H54 (cell line): Measurements from ENCODE around the gene RNF217.
"Not testable (repeated sequence)": the region's sequence is repeated elsewhere in the genome, so short reads cannot be mapped to it uniquely, and the experiment has no call there.

Experiments
- DNase-seq: peaks from one replicate; pipeline ENCODE4 v3.0.0; 2011; ENCODE audit warnings: low spot score, mixed read lengths; ENCODE audit not compliant: insufficient read length
- FAIRE-seq: peaks from 3 replicates; lab custom pipeline; 2011; peaks lifted over from hg19 to GRCh38; lab: Jason Lieb, UNC
- POLR2A ChIP-seq: IDR thresholded peaks from 2 replicates; pipeline ENCODE4 v1.6.1; 2011; ENCODE audit warnings: low read depth, mild to moderate bottlenecking, low read length

RNF217 gene

GRCh38 chr6:125054331-125054730, 92.1 kb downstream of the RNF217 start:
- no peak for TF ChIP-seq POLR2A
- DNase-seq: no peak
- no peak for FAIRE-seq

DNA sequence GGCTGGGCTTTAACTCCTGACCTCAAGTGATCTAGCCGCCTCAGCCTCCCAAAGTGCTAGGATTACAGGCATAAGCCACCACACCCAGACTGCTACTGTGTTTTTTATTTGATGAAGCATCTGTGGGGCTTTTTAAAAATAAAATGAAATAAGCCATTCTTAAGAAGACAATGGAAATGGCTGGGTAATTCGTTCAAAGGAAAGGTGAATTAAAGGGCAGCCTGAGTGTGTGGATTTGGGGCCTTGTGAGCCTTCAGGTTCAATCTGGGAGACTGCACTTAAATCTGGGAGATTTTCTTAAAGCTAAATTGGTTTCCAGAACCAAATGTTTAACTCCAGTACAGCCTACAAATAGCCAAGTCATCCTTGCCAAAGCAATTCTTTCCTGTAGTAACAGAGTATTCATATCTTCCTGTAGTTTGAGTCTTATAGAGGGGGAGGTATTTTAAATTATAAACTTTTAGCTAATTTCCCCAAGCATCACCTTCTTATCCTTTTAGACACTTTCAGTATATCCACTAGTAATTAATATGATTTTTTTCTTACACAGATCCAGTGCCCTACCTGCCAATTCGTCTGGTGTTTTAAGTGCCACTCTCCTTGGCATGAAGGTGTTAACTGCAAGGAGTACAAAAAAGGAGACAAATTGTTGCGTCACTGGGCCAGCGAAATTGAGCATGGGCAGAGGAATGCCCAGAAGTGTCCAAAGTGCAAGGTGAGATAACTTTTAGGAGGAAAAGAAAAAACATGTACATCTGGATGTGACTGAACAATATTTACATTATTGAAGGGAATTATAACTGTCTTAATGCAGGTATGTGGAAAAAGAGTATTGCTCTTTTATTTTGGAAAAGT, 95.4 kb downstream of the RNF217 start:
- FAIRE-seq (no peak), DNase-seq (no peak)
- TF ChIP-seq POLR2A: no peak

- DNase-seq (no peak), FAIRE-seq (no peak)
- no peak for TF ChIP-seq POLR2A
These were observed 96.3 kb downstream of the RNF217 start for GRCh38 chr6:125058546-125058945.

DNA sequence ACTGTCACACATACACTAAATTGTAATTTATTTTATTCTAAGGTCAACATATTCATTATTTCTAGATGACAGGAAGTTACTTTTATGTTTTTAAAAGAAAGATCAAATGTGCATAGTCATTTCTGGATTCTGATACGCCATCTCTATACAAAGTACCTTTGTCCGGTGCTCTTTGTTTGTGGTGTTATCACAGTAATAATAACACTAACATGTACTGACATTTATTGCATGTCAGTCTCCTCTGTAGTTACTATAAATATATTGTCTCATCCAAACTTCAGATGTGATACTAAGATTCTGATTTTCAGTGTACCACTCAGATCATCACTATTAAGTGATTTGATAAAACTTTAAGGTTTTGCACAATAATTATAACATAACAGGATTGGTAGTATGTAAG, 101.1 kb downstream of the RNF217 start:
- FAIRE-seq (no peak), DNase-seq (no peak)
- TF ChIP-seq POLR2A: no peak

- TF ChIP-seq POLR2A: no peak
- DNase-seq (no peak), FAIRE-seq (no peak)
These were observed 103.9 kb downstream of the RNF217 start for GRCh38 chr6:125066140-125066539.

GRCh38 chr6:125066964-125067363, 104.7 kb downstream of the RNF217 start:
- FAIRE-seq: no peak
- TF ChIP-seq POLR2A: no peak
- DNase-seq: no peak

DNA sequence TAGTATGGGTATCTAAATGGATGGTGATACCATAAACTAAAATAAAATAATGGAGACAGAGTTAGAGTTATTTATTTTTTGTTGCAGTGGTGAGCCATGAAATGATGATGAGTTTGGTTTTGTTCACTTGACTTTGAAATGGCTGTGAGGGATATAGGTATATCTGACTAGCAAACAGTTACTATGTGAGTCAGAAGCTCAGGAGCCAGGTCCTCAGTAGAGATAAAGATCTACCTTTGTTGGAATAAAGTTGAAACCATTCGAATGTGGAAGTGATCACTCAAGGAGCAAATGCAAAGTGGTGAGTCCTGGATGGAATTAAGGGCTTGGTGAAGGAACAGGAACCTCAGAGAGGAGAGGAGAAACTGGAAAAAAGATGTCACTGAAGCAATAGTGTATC, 105.3 kb downstream of the RNF217 start:
- DNase-seq: no peak
- no peak for TF ChIP-seq POLR2A
- FAIRE-seq: no peak

GRCh38 chr6:125073071-125073470, 110.8 kb downstream of the RNF217 start:
- FAIRE-seq: no peak
- TF ChIP-seq POLR2A: no peak
- no peak for DNase-seq

DNA sequence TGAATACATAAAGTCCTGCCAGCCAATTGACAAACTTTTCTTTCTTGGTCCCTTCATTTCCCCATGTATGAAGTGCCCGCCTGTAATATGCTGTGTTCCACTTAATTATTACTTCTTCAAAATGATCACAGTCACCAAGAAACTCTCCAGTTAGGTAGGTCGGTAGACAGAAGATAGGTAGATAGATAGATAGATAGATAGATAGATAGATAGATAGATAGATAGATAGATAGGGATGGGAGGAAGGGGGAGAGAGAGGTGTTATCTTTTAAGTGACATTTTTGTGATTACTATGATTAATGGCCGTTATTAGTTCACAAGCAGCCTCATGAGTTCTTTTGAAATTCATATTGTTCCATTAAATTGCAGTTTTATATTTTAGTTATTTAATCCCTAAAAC, 111.9 kb downstream of the RNF217 start:
- no peak for FAIRE-seq
- no peak for DNase-seq

GRCh38 chr6:125075073-125075472, 112.8 kb downstream of the RNF217 start:
- FAIRE-seq, DNase-seq: not testable (repeated sequence)

More for the DNA sequence above, 111.9 kb downstream of the RNF217 start:
- TF ChIP-seq POLR2A: no peak

- TF ChIP-seq POLR2A: no peak
- DNase-seq (no peak), FAIRE-seq (no peak)
These were observed 113.7 kb downstream of the RNF217 start for GRCh38 chr6:125075741-125076481.

DNA sequence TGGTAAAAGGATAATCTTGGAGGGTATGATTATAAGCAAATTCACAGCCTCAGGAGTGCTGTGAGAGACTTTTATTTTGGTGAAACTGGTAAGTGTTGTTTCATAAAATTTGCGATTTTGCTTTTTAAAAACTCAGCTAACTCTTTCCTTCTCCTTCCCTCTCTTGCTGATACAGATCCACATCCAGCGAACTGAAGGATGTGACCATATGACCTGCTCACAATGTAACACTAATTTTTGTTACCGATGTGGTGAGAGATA, 114.2 kb downstream of the RNF217 start:
- FAIRE-seq: no peak
- no peak for TF ChIP-seq POLR2A
- DNase-seq: no peak

DNA sequence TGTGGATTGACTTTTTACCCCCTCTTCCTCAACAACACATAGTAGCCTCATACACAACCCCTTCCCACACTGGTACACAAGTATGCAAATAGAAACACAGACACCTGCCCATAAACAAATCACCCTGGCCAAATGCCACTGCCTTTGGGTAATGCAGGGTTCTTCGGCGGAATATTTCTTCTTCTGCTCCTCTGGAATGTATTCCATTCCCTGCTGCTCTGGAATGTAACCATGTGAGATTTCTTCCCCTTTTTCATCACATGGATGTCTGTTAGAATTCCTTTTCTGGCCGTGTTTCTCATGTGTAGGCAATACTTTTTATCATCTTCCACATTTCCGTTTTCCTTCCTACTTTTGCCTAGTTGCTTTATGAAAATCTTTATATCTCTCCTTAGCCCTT, 115.2 kb downstream of the RNF217 start:
- DNase-seq (no peak), FAIRE-seq (no peak)
- no peak for TF ChIP-seq POLR2A

GRCh38 chr6:125078602-125079321, 116.5 kb downstream of the RNF217 start:
- no peak for TF ChIP-seq POLR2A
- FAIRE-seq: no peak
- no peak for DNase-seq
